ENCODE data around the gene PDE11A.

PDE11A gene

GRCh38 chr2:178072383-178073301 lies at the start of gene PDE11A:
Gene PDE11A, minus strand, starts transcription at chr2:178072777. Its CDS starts 340 bp downstream, at chr2:178072437.
- H3K4me1 Mint-ChIP-seq (ENCODE audit: low read depth): peaks cover 12% of the 10 kb centered on the region
- H3K27ac Mint-ChIP-seq: no peak within 1 kb of the TSS
- H3K4me3 Mint-ChIP-seq: peak within 1 kb of the TSS; percentile 50
- H3K36me3 Mint-ChIP-seq (ENCODE audit: low read depth): no peaks in the 10 kb centered on the region
- no peaks in the 10 kb centered on the region for H3K9me3 Mint-ChIP-seq
- H3K27me3 Mint-ChIP-seq: peaks cover 57% of the 10 kb centered on the region

- Mint-ChIP-seq H3K4me3 (no peak overlapping the region), H3K36me3 (ENCODE audit: low read depth) (peaks cover 51% of the 10 kb centered on the region), H3K27ac (no peak overlapping the region), H3K27me3 (no peaks in the 10 kb centered on the region), H3K9me3 (no peaks in the 10 kb centered on the region), H3K4me1 (ENCODE audit: low read depth) (peaks cover 13% of the 10 kb centered on the region)
Measured at GRCh38 chr2:178119179-178119922, 46.8 kb upstream of the PDE11A start.

GRCh38 chr2:178117725-178118124 lies 45.1 kb upstream of the PDE11A start:
- Mint-ChIP-seq H3K27ac (no peak overlapping the region), H3K9me3 (no peaks in the 10 kb centered on the region), H3K4me1 (ENCODE audit: low read depth) (peaks cover 29% of the 10 kb centered on the region), H3K4me3 (no peak overlapping the region), H3K36me3 (ENCODE audit: low read depth) (peaks cover 38% of the 10 kb centered on the region), H3K27me3 (no peaks in the 10 kb centered on the region)

- H3K9me3 Mint-ChIP-seq: no peaks in the 10 kb centered on the region
- H3K27ac Mint-ChIP-seq: no peak overlapping the region
- peaks cover 35% of the 10 kb centered on the region for H3K4me1 Mint-ChIP-seq (ENCODE audit: low read depth)
- no peak overlapping the region for H3K4me3 Mint-ChIP-seq
- peaks cover 18% of the 10 kb centered on the region for H3K36me3 Mint-ChIP-seq (ENCODE audit: low read depth)
- no peaks in the 10 kb centered on the region for H3K27me3 Mint-ChIP-seq
Measured at GRCh38 chr2:178115271-178115670, 42.7 kb upstream of the PDE11A start.

- H3K4me3 Mint-ChIP-seq: no peak overlapping the region
- H3K9me3 Mint-ChIP-seq: no peaks in the 10 kb centered on the region
- H3K36me3 Mint-ChIP-seq (ENCODE audit: low read depth): peaks cover 12% of the 10 kb centered on the region
- H3K4me1 Mint-ChIP-seq (ENCODE audit: low read depth): peaks cover 35% of the 10 kb centered on the region
- no peak overlapping the region for H3K27ac Mint-ChIP-seq
- no peaks in the 10 kb centered on the region for H3K27me3 Mint-ChIP-seq
Measured at GRCh38 chr2:178114462-178114861, 41.9 kb upstream of the PDE11A start.

GRCh38 chr2:178112202-178113152 lies 39.9 kb upstream of the PDE11A start, which contains the start of gene RBM45:
Gene RBM45, plus strand, starts transcription at chr2:178112437. Its CDS starts 110 bp downstream, at chr2:178112547.
- Mint-ChIP-seq H3K9me3 (no peaks in the 10 kb centered on the region), H3K36me3 (ENCODE audit: low read depth) (peaks cover 6% of the 10 kb centered on the region), H3K4me3 (peak within 1 kb of the TSS; percentile 95), H3K4me1 (ENCODE audit: low read depth) (peaks cover 35% of the 10 kb centered on the region), H3K27me3 (no peaks in the 10 kb centered on the region), H3K27ac (peak within 1 kb of the TSS; percentile 91)

GRCh38 chr2:178111743-178112142 lies 39.2 kb upstream of the PDE11A start:
- Mint-ChIP-seq H3K4me3 (peak overlapping the region; percentile 95), H3K9me3 (no peaks in the 10 kb centered on the region), H3K27ac (peak overlapping the region; percentile 60), H3K4me1 (ENCODE audit: low read depth) (peaks cover 35% of the 10 kb centered on the region), H3K36me3 (ENCODE audit: low read depth) (peaks cover 5% of the 10 kb centered on the region), H3K27me3 (no peaks in the 10 kb centered on the region)

GRCh38 chr2:178110681-178111080 lies 38.1 kb upstream of the PDE11A start:
- H3K4me1 Mint-ChIP-seq (ENCODE audit: low read depth): peaks cover 34% of the 10 kb centered on the region
- no peaks in the 10 kb centered on the region for H3K36me3 Mint-ChIP-seq (ENCODE audit: low read depth)
- no peaks in the 10 kb centered on the region for H3K9me3 Mint-ChIP-seq
- no peak overlapping the region for H3K27ac Mint-ChIP-seq
- no peaks in the 10 kb centered on the region for H3K27me3 Mint-ChIP-seq
- no peak overlapping the region for H3K4me3 Mint-ChIP-seq

- Mint-ChIP-seq H3K4me3 (no peak overlapping the region), H3K27ac (no peak overlapping the region), H3K36me3 (ENCODE audit: low read depth) (no peaks in the 10 kb centered on the region), H3K4me1 (ENCODE audit: low read depth) (peaks cover 26% of the 10 kb centered on the region), H3K27me3 (no peaks in the 10 kb centered on the region), H3K9me3 (no peaks in the 10 kb centered on the region)
Measured at GRCh38 chr2:178109813-178110212, 37.2 kb upstream of the PDE11A start.

GRCh38 chr2:178108176-178108575 lies 35.6 kb upstream of the PDE11A start:
- Mint-ChIP-seq H3K27ac (no peak overlapping the region), H3K9me3 (no peaks in the 10 kb centered on the region), H3K4me3 (no peak overlapping the region), H3K4me1 (ENCODE audit: low read depth) (peaks cover 9% of the 10 kb centered on the region), H3K36me3 (ENCODE audit: low read depth) (no peaks in the 10 kb centered on the region), H3K27me3 (no peaks in the 10 kb centered on the region)

- Mint-ChIP-seq H3K27me3 (no peaks in the 10 kb centered on the region), H3K27ac (no peak overlapping the region)
Measured at GRCh38 chr2:178106053-178106452, 33.5 kb upstream of the PDE11A start.

GRCh38 chr2:178105566-178105965 lies 33.0 kb upstream of the PDE11A start:
- no peak overlapping the region for H3K4me3 Mint-ChIP-seq
- H3K36me3 Mint-ChIP-seq (ENCODE audit: low read depth): no peaks in the 10 kb centered on the region
- H3K27ac Mint-ChIP-seq: no peak overlapping the region
- H3K27me3 Mint-ChIP-seq: no peaks in the 10 kb centered on the region
- H3K4me1 Mint-ChIP-seq (ENCODE audit: low read depth): no peaks in the 10 kb centered on the region
- H3K9me3 Mint-ChIP-seq: no peaks in the 10 kb centered on the region

More at GRCh38 chr2:178106053-178106452, 33.5 kb upstream of the PDE11A start:
- no peaks in the 10 kb centered on the region for H3K9me3 Mint-ChIP-seq
- no peaks in the 10 kb centered on the region for H3K36me3 Mint-ChIP-seq (ENCODE audit: low read depth)
- no peaks in the 10 kb centered on the region for H3K4me1 Mint-ChIP-seq (ENCODE audit: low read depth)
- no peak overlapping the region for H3K4me3 Mint-ChIP-seq

- H3K9me3 Mint-ChIP-seq: no peaks in the 10 kb centered on the region
- H3K36me3 Mint-ChIP-seq (ENCODE audit: low read depth): no peaks in the 10 kb centered on the region
- no peaks in the 10 kb centered on the region for H3K4me1 Mint-ChIP-seq (ENCODE audit: low read depth)
- no peaks in the 10 kb centered on the region for H3K27me3 Mint-ChIP-seq
- H3K4me3 Mint-ChIP-seq: no peak overlapping the region
- no peak overlapping the region for H3K27ac Mint-ChIP-seq
Measured at GRCh38 chr2:178101321-178102079, 28.9 kb upstream of the PDE11A start.

GRCh38 chr2:178093471-178093870 lies 20.9 kb upstream of the PDE11A start:
- no peak overlapping the region for H3K4me3 Mint-ChIP-seq
- H3K4me1 Mint-ChIP-seq (ENCODE audit: low read depth): no peaks in the 10 kb centered on the region
- H3K36me3 Mint-ChIP-seq (ENCODE audit: low read depth): no peaks in the 10 kb centered on the region
- no peak overlapping the region for H3K27ac Mint-ChIP-seq
- H3K27me3 Mint-ChIP-seq: peaks cover 2% of the 10 kb centered on the region
- H3K9me3 Mint-ChIP-seq: no peaks in the 10 kb centered on the region

Measured in stimulated activated naive CD8-positive, alpha-beta T cell treated with anti-CD3 and anti-CD28 coated beads, Interleukin-15, Interleukin-2, amounts not matched to agents 100 ng/mL and 50 ng/mL, for 24 hours (primary cell).